H1 (cell line): ENCODE results near the gene CEP68. TPM values are rescaled to one million over a fixed set of nuclear protein-coding genes. Genes with fewer than 3 reads are reported as not detected.

Source experiments
- CTCF ChIA-PET: fragments of 300-600 bp; sonication (Branson Sonifier 250); formaldehyde crosslinking; loops from one replicate; lab custom pipeline; 2021; ENCODE audit not compliant: partially characterized antibody; lab: Charles Lee
- POLR2A ChIA-PET: fragments of 300-600 bp; sonication (Branson Sonifier 250); formaldehyde crosslinking; loops from one replicate; lab custom pipeline; 2021; ENCODE audit warnings: inconsistent platforms; ENCODE audit not compliant: partially characterized antibody; lab: Charles Lee
- DNase-seq, 2 experiments: peaks; one replicate each; pipeline versions ENCODE4 v3.0.0 to v3.0.0-alpha.2; 2010 to 2022; ENCODE audit warnings: low spot score in 2 of 2, low read depth in 1 of 2, mixed read lengths in 1 of 2
- FAIRE-seq: peaks from 2 replicates; lab custom pipeline; 2011; peaks lifted over from hg19 to GRCh38; lab: Jason Lieb, UNC
- H2AFZ ChIP-seq: 2 replicates; pipeline ENCODE4 v1.8.1; 2012; ENCODE audit warnings: low read length, inconsistent platforms
- H2AK5ac ChIP-seq: 2 replicates; pipeline ENCODE4 v1.6.1; 2013; ENCODE audit warnings: low read depth, low read length
- H2BK120ac ChIP-seq: replicated peaks from 2 replicates; pipeline ENCODE3; 2013; ENCODE audit warnings: low read depth, low read length, inconsistent platforms
- H2BK12ac ChIP-seq: 2 replicates; pipeline ENCODE4 v1.6.1; 2013; ENCODE audit warnings: low read depth, low read length
- H2BK15ac ChIP-seq: 2 replicates; pipeline ENCODE4 v1.6.1; 2013; ENCODE audit warnings: low read length
- H2BK20ac ChIP-seq: 2 replicates; pipeline ENCODE4 v1.6.1; 2013; ENCODE audit warnings: low read length
- H2BK5ac ChIP-seq: 2 replicates; pipeline ENCODE4 v1.6.1; 2013; ENCODE audit warnings: low read depth, low read length
- H3K14ac ChIP-seq: 2 replicates; pipeline ENCODE4 v1.6.1; 2013; ENCODE audit warnings: inconsistent platforms; ENCODE audit not compliant: insufficient read length
- H3K18ac ChIP-seq: 2 replicates; pipeline ENCODE4 v1.6.1; 2013; ENCODE audit warnings: low read length; ENCODE audit errors: extremely low read depth
- H3K23ac ChIP-seq: 2 replicates; pipeline ENCODE4 v1.6.1; 2013; ENCODE audit warnings: inconsistent platforms; ENCODE audit not compliant: insufficient read length
- H3K23me2 ChIP-seq: 2 replicates; pipeline ENCODE4 v1.6.1; 2013; ENCODE audit warnings: low read depth, low read length
- H3K27ac ChIP-seq: 2 replicates; pipeline ENCODE4 v1.6.1; 2011; ENCODE audit warnings: low read depth, low read length, inconsistent platforms
- H3K27me3 ChIP-seq, 4 experiments: replicated peaks in 1 of 4; 1 replicate in 1 of 4; 2 replicates in 3 of 4; pipeline versions ENCODE4 v1.6.1 to v1.8.1; 2011 to 2013; ENCODE audit warnings: low read length in 3 of 4, mild to moderate bottlenecking in 3 of 4, inconsistent platforms in 2 of 4, mixed read lengths in 2 of 4, moderate library complexity in 1 of 4; ENCODE audit not compliant: control insufficient read depth in 3 of 4, insufficient read depth in 3 of 4; ENCODE audit errors: extremely low read depth in 1 of 4
- H3K36me3 ChIP-seq, 4 experiments: 2 replicates each; pipeline versions ENCODE4 v1.6.1 to v1.8.1; 2011 to 2013; ENCODE audit warnings: mild to moderate bottlenecking in 4 of 4, low read length in 3 of 4, moderate library complexity in 2 of 4, control low read depth in 1 of 4, inconsistent platforms in 1 of 4; ENCODE audit not compliant: insufficient read depth in 4 of 4, control insufficient read depth in 2 of 4
- H3K4ac ChIP-seq: replicated peaks from 2 replicates; pipeline ENCODE3; 2013; ENCODE audit warnings: low read length, low read depth, mixed read lengths, inconsistent platforms; ENCODE audit not compliant: insufficient read length
- H3K4me1 ChIP-seq, 4 experiments: replicated peaks in 1 of 4; 1 replicate in 1 of 4; 2 replicates in 3 of 4; pipeline versions ENCODE4 v1.6.1 to v1.8.1; 2011 to 2013; ENCODE audit warnings: low read length in 3 of 4, inconsistent platforms in 2 of 4, mixed read lengths in 1 of 4; ENCODE audit not compliant: insufficient read depth in 4 of 4, control insufficient read depth in 3 of 4
- H3K4me2 ChIP-seq, 2 experiments: 2 replicates each; pipeline versions ENCODE4 v1.6.1 to v1.8.1; 2011 to 2013; ENCODE audit warnings: low read depth in 2 of 2, low read length in 2 of 2, control low read depth in 1 of 2, inconsistent platforms in 1 of 2, mild to moderate bottlenecking in 1 of 2; ENCODE audit not compliant: insufficient read depth in 1 of 2
- H3K4me3 ChIP-seq, 4 experiments: fragments of 200-600, 300-600 bp in 1 of 4; sonication (generic), shearing (Covaris generic), sonication (Bioruptor Twin) in 1 of 4; 2 replicates each; pipeline versions ENCODE4 v1.5.1 to v1.8.1; 2011 to 2016; ENCODE audit warnings: low read length in 4 of 4, low read depth in 3 of 4, control low read depth in 2 of 4, inconsistent platforms in 2 of 4, mild to moderate bottlenecking in 2 of 4, mixed read lengths in 1 of 4, moderate library complexity in 1 of 4; ENCODE audit not compliant: insufficient read depth in 2 of 4; ENCODE audit errors: extremely low read depth in 1 of 4
- H3K56ac ChIP-seq: replicated peaks from 2 replicates; pipeline ENCODE3; 2013; ENCODE audit warnings: low read depth, mild to moderate bottlenecking, mixed read lengths, low read length, inconsistent platforms; ENCODE audit not compliant: insufficient read length
- H3K79me1 ChIP-seq: 2 replicates; pipeline ENCODE4 v1.6.1; 2013; ENCODE audit warnings: low read depth, low read length, control low read depth
- H3K79me2 ChIP-seq, 2 experiments: 2 replicates each; pipeline versions ENCODE4 v1.6.1 to v1.8.1; 2012 to 2013; ENCODE audit warnings: low read length in 2 of 2, mild to moderate bottlenecking in 2 of 2, inconsistent platforms in 1 of 2; ENCODE audit not compliant: insufficient read depth in 2 of 2, control insufficient read depth in 1 of 2
- H3K9ac ChIP-seq, 4 experiments: replicated peaks in 1 of 4; 1 replicate in 1 of 4; 2 replicates in 3 of 4; pipeline versions ENCODE4 v1.6.1 to v1.8.1; 2011 to 2013; ENCODE audit warnings: low read depth in 3 of 4, low read length in 3 of 4, control low read depth in 2 of 4, mild to moderate bottlenecking in 2 of 4, moderate library complexity in 2 of 4, inconsistent platforms in 1 of 4; ENCODE audit errors: extremely low read depth in 1 of 4
- H3K9me3 ChIP-seq, 2 experiments: 2 replicates each; pipeline versions ENCODE4 v1.6.1 to v1.8.1; 2012 to 2013; ENCODE audit warnings: mild to moderate bottlenecking in 2 of 2, moderate library complexity in 2 of 2, control low read depth in 1 of 2, inconsistent platforms in 1 of 2, low read depth in 1 of 2, low read length in 1 of 2, mixed read lengths in 1 of 2; ENCODE audit not compliant: insufficient read depth in 2 of 2
- H4K20me1 ChIP-seq, 2 experiments: replicated peaks in 1 of 2; 2 replicates each; pipeline versions ENCODE3 to v1.8.1; 2011 to 2013; ENCODE audit warnings: inconsistent platforms in 2 of 2, low read length in 2 of 2, mild to moderate bottlenecking in 1 of 2; ENCODE audit not compliant: insufficient read depth in 2 of 2, control insufficient read depth in 1 of 2
- H4K5ac ChIP-seq: 2 replicates; pipeline ENCODE4 v1.6.1; 2013; ENCODE audit warnings: low read length, low read depth, mixed read lengths, inconsistent platforms; ENCODE audit not compliant: insufficient read length
- H4K8ac ChIP-seq: 2 replicates; pipeline ENCODE4 v1.8.0; 2013; ENCODE audit warnings: mild to moderate bottlenecking, moderate library complexity, low read length, inconsistent platforms; ENCODE audit not compliant: insufficient read depth; ENCODE audit errors: extremely low read depth
- H4K91ac ChIP-seq: replicated peaks from 2 replicates; pipeline ENCODE3; 2013; ENCODE audit warnings: low read length, mixed read lengths, inconsistent platforms; ENCODE audit not compliant: insufficient read length
- BCL11A ChIP-seq, 2 experiments: IDR thresholded peaks; one replicate each; pipeline ENCODE4 v1.6.1; 2011; ENCODE audit warnings: low read depth in 2 of 2, low read length in 2 of 2, mild to moderate bottlenecking in 2 of 2
- CBX8 ChIP-seq: fragments of 300-800, 300-1000 bp; sonication (generic); IDR thresholded peaks from 2 replicates; pipeline ENCODE4 v1.7.1; 2016; ENCODE audit warnings: low read depth, low read length, borderline replicate concordance
- CTBP2 ChIP-seq: IDR thresholded peaks from 2 replicates; pipeline ENCODE4 v1.7.0; 2011; ENCODE audit warnings: borderline replicate concordance, mild to moderate bottlenecking, moderate library complexity, mixed read lengths, low read length; ENCODE audit not compliant: insufficient read depth, insufficient read length
- GABPA ChIP-seq: IDR thresholded peaks from 2 replicates; pipeline ENCODE4 v1.6.1; 2011; ENCODE audit warnings: mild to moderate bottlenecking, low read length, moderate library complexity, borderline replicate concordance; ENCODE audit not compliant: insufficient read depth
- HDAC6 ChIP-seq: IDR thresholded peaks from one replicate; pipeline ENCODE4 v1.7.1; 2012; ENCODE audit warnings: low read depth, mild to moderate bottlenecking, inconsistent platforms, low read length, moderate library complexity
- NRF1 ChIP-seq: IDR thresholded peaks from 2 replicates; pipeline ENCODE4 v1.6.1; 2011; ENCODE audit warnings: mild to moderate bottlenecking, low read depth, low read length, improper control_type of control experiment
- POU5F1 ChIP-seq: IDR thresholded peaks from 2 replicates; pipeline ENCODE4 v1.6.1; 2011; ENCODE audit warnings: low read depth, mild to moderate bottlenecking, low read length, moderate library complexity
- RBBP5 ChIP-seq: IDR thresholded peaks from 2 replicates; pipeline ENCODE4 v1.7.1; 2012; ENCODE audit warnings: low read depth, mild to moderate bottlenecking, inconsistent platforms, low read length, moderate library complexity, borderline replicate concordance
- RXRA ChIP-seq: IDR thresholded peaks from 2 replicates; pipeline ENCODE4 v1.6.1; 2011; ENCODE audit warnings: low read depth, mild to moderate bottlenecking, low read length, moderate library complexity; ENCODE audit not compliant: insufficient read depth
- SP4 ChIP-seq: IDR thresholded peaks from 2 replicates; pipeline ENCODE4 v1.6.1; 2012; ENCODE audit warnings: low read length, inconsistent platforms
- YY1 ChIP-seq: IDR thresholded peaks from 2 replicates; pipeline ENCODE4 v1.6.1; 2011; ENCODE audit warnings: low read depth, mild to moderate bottlenecking, low read length
- WGBS, 2 experiments: shearing (Covaris generic) in 1 of 2; methylation state at CpG; one replicate each; pipeline versions ENCODE4 v1.1.6 to v1.1.7; 2013 to 2015; ENCODE audit warnings: low lambda C conversion rate in 2 of 2, mixed read lengths in 2 of 2, inconsistent platforms in 1 of 2, low coverage in 1 of 2, missing lambda C conversion rate in 1 of 2; ENCODE audit not compliant: insufficient replicate concordance in 2 of 2, insufficient coverage in 1 of 2, insufficient read length in 1 of 2; ENCODE audit errors: extremely low coverage in 1 of 2, missing lambda C conversion rate in 1 of 2; 5-methylcytosine and 5-hydroxymethylcytosine counted together
- polyA plus RNA-seq, 7 experiments: library from polyadenylated mRNA; depleted of rRNA in 3 of 7; stranded (reverse) in 5 of 7; unstranded in 2 of 7; fragments of >200 nt in 5 of 7; fragments of 200-250 nt in 2 of 7; gene quantifications; 1 replicate in 5 of 7; 2 replicates in 1 of 7; 4 replicates in 1 of 7; pipeline versions ENCODE4 v1.2.1 to v1.2.3, GENCODE V29; 2011 to 2013; ENCODE audit warnings: missing spikeins in 2 of 7, mixed read lengths in 2 of 7
- total RNA-seq: library from RNA; stranded (reverse); fragmentation: NEBNext Ultra II Directional; extraction: Animal tissue kit (Norgen Biotek cat#: 25700); gene quantifications from 2 replicates; pipeline ENCODE4 v1.2.1, GENCODE V29; 2021

The CEP68 gene
- total and polyA plus RNA-seq, 2 of the 8 experiments (the other 6 are each of a cell fraction or from before 2014, with no cell fraction given): 23.2 to 24.7 TPM

- no peaks in the 10 kb centered on the region for H3K27me3 ChIP-seq
- no peak overlapping the region for H3K4me2 ChIP-seq
- H3K79me1 ChIP-seq: peaks cover 15% of the 10 kb centered on the region
- H3K9me3 ChIP-seq: no peaks in the 10 kb centered on the region
- H3K23me2 ChIP-seq: peaks cover 4% of the 10 kb centered on the region
- TF ChIP-seq RBBP5: no peak
- no peak for TF ChIP-seq SP4
- TF ChIP-seq HDAC6: no peak
- TF ChIP-seq CTBP2: no peak
- no peak for TF ChIP-seq RXRA
- TF ChIP-seq NRF1: no peak
- TF ChIP-seq CBX8: no peak
- no peak for TF ChIP-seq POU5F1
- no peak for TF ChIP-seq BCL11A (IDR thresholded peaks at IDR 0.05; ENCODE audit: low read depth in 2 of 2, low read length in 2 of 2)
- TF ChIP-seq GABPA: no peak
- TF ChIP-seq YY1: no peak
- TF ChIP-seq, all 59 proteins: peak for 0
- Histone ChIP-seq H3K4ac (no peak overlapping the region), H3K4me1 (peaks cover 0 to 5% (median 2%) of the 10 kb centered on the region in 4 experiments; a peak in 3 of 7 replicates), H4K8ac (no peak overlapping the region), H3K56ac (no peak overlapping the region), H2AFZ (no peak overlapping the region), H3K9ac (no peak overlapping the region), H4K5ac (no peak overlapping the region), H3K4me3 (no peak overlapping the region), H3K27ac (no peak overlapping the region), H2BK5ac (no peak overlapping the region), H3K36me3 (no peaks in the 10 kb centered on the region; a peak in 1 of 8 replicates), H3K79me2 (peaks cover 12 to 87% of the 10 kb centered on the region in 2 experiments), H2BK20ac (no peak overlapping the region), H3K18ac (no peak overlapping the region), H4K20me1 (peaks cover 14 to 23% of the 10 kb centered on the region in 2 experiments), H3K23ac (no peak overlapping the region), H2BK120ac (no peak overlapping the region), H3K14ac (no peak overlapping the region), H2AK5ac (no peak overlapping the region), H4K91ac (no peak overlapping the region), H2BK15ac (no peak overlapping the region), H2BK12ac (no peak overlapping the region)
- 92% methylated on average over 8 of the region's 8 CpGs; no CpG with 5 or more reads in 1 of the 2 experiments for WGBS, 2 experiments
- ChIA-PET POLR2A (interaction anchor here (0.6 to 1.3 kb wide), 3 partner anchors 15 to 413 kb away, joined by 3 to 4 read pairs (median 3); no protein-coding TSS in a partner anchor), CTCF (interaction anchor here (0.6 to 1.4 kb wide), 7 partner anchors 14 to 329 kb away, joined by 3 to 4 read pairs (median 3); no protein-coding TSS in a partner anchor)
- DNase-seq (no peak), FAIRE-seq (no peak)
Measured at GRCh38 chr2:65061910-65062339, 5.7 kb downstream of the CEP68 start.
